ENCODE results near the gene CUX1. TPM values are rescaled to one million over a fixed set of nuclear protein-coding genes. Genes with fewer than 3 reads are reported as not detected.

Gene CUX1
- total and polyA plus RNA-seq, 7 experiments from 2014 or later, result 10.1 to 81.6 (median 42.5) TPM

DNA sequence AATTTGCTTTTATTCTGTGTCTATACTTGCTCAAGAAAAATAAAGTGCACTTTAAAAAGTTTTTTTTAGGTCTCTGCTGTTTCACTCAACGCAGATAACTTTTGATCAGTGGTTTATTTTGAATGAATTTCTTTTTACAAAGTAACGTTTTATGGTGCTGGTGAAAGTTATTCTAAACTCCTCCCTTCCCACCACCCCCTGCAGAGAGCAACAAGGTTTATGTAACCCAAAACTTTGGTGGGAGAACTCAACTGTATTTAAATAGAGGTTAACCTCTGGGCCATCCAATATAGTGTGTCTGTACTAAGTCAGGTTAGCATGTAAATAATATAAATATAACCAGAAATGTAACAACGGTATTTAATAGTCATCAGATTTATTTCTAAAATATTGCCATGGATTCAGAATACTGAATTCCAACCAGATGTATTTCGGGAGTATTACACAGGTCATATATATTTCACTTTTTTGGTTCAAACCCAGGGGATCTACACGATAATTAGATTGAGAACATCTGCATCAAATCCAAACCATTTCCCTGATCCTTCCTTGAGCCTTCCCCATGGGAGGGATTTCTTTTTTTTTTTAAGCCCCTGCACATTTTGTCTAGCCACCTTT lies 3.9 kb upstream of the CUX1 start:
- Histone ChIP-seq H3K9me3 (ENCODE audit: control insufficient read depth in 2 of 3, low read length in 3 of 3) (no peaks in the 10 kb centered on the region), H3K4me3 (ENCODE audit: low read length) (no peak overlapping the region), H3K36me3 (ENCODE audit: control insufficient read depth in 2 of 3, insufficient read depth in 3 of 3, low read length in 3 of 3) (peaks cover 0 to 3% (median 0%) of the 10 kb centered on the region in 3 experiments), H3K27ac (ENCODE audit: low read depth, low read length) (no peak overlapping the region), H3K4me1 (ENCODE audit: control insufficient read depth in 2 of 2, insufficient read depth in 2 of 2, low read length in 2 of 2) (peaks cover 0 to 4% of the 10 kb centered on the region in 2 donors), H3K27me3 (ENCODE audit: control insufficient read depth in 2 of 2, insufficient read depth in 2 of 2, low read length in 2 of 2) (no peaks in the 10 kb centered on the region)
- H3K4me1 Mint-ChIP-seq, result peaks cover 10 to 23% (median 16%) of the 10 kb centered on the region in 7 donors
- DNase-seq (no peak), ATAC-seq (no peak)
- H3K27ac Mint-ChIP-seq, result no peak overlapping the region
- ChIA-PET POLR2A (interaction anchor here (1.6 kb wide), 2 partner anchors 8 to 70 kb away, joined by 6 to 8 read pairs; no protein-coding TSS in a partner anchor), CTCF (interaction anchor here (1.1 to 1.6 kb wide), 3 partner anchors 9 to 71 kb away, joined by 3 to 13 read pairs (median 5); no protein-coding TSS in a partner anchor)
- H3K9me3 Mint-ChIP-seq, result no peaks in the 10 kb centered on the region
- H3K36me3 Mint-ChIP-seq, result no peaks in the 10 kb centered on the region
- intact Hi-C loops (cut with micrococcal nuclease), result loop anchor here (1.0 to 10.0 kb wide), 6 partner anchors 9 to 423 kb away; no protein-coding TSS in a partner anchor
- H3K27me3 Mint-ChIP-seq, result peaks cover 0 to 45% (median 0%) of the 10 kb centered on the region in 5 donors
- H3K4me3 Mint-ChIP-seq, result peak overlapping the region; percentile 60 to 94 (median 74)

DNA sequence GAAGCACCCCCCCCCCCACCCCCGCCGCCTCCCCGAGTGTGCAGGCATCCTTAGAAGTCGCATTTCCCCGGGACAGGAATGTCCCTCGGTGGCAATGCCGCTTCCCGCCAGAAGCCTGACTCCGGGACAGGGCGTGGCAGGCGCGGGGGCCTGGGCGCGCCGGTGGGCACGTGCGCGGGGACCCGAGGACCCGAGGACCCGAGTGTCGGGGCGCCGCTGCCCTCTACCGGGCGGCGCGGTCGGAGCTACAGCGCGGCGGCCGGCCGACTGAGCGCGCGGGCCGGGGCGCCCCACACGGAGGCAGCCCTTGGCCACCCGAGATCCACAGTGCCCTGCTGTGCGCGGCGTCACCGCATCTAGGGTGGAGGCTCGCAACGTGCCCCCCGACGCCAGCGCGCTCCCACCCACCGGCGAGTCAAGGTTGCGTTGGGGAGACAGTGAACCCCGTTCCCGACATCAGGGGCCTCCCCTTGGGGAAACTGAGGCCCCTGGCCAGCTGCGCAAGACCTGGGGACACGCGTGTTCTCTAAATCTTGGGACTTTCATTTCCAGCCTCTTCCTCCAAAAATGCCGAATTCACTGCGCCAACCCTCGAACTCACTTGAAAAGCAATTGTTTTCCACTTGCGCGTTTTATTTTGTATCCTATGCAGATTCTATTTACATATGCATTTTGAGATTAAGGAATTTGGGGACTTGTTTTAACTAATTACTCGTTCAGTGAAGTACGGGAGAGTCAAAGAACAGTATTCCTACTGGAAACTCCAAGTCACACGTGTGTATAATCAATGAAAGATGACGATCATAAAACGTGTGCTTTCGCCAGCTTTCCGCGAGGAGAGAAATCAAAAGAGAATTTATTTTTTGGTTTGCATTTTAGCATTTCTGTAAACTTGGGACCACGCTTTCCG lies 3.1 kb upstream of the CUX1 start:
- DNase-seq, result peak; percentile 26 to 70 (median 50)
- Mint-ChIP-seq H3K27ac (peak overlapping the region in 8 of 9 donors; percentile 35 to 88 (median 70)), H3K4me3 (peak overlapping the region; percentile 86 to 97 (median 90)), H3K4me1 (peaks cover 12 to 31% (median 20%) of the 10 kb centered on the region in 7 donors), H3K27me3 (peaks cover 0 to 48% (median 0%) of the 10 kb centered on the region in 5 donors), H3K36me3 (no peaks in the 10 kb centered on the region), H3K9me3 (no peaks in the 10 kb centered on the region)
- POLR2A ChIA-PET, result interaction anchor here (1.6 kb wide), 2 partner anchors 9 to 71 kb away, joined by 6 to 8 read pairs; no protein-coding TSS in a partner anchor
- no peaks in the 10 kb centered on the region for H3K9me3 ChIP-seq (ENCODE audit: control insufficient read depth in 2 of 3, low read length in 3 of 3)
- peaks cover 0 to 3% (median 0%) of the 10 kb centered on the region in 3 experiments for H3K36me3 ChIP-seq (ENCODE audit: control insufficient read depth in 2 of 3, insufficient read depth in 3 of 3, low read length in 3 of 3)
- H3K27ac ChIP-seq (ENCODE audit: low read depth, low read length), result no peak overlapping the region
- intact Hi-C loops (cut with micrococcal nuclease), result loop anchor here (1.0 to 10.0 kb wide), 5 partner anchors 10 to 290 kb away; no protein-coding TSS in a partner anchor
- CTCF ChIA-PET, result interaction anchor here (0.5 to 1.6 kb wide), 6 partner anchors 9 to 1105 kb away, joined by 3 to 13 read pairs (median 4); no protein-coding TSS in a partner anchor
- peaks cover 0 to 4% of the 10 kb centered on the region in 2 donors for H3K4me1 ChIP-seq (ENCODE audit: control insufficient read depth in 2 of 2, insufficient read depth in 2 of 2, low read length in 2 of 2)
- H3K27me3 ChIP-seq (ENCODE audit: control insufficient read depth in 2 of 2, insufficient read depth in 2 of 2, low read length in 2 of 2), result no peaks in the 10 kb centered on the region
- ATAC-seq, result peak; percentile 68
- H3K4me3 ChIP-seq (ENCODE audit: low read length), result peak overlapping the region; percentile 75

DNA sequence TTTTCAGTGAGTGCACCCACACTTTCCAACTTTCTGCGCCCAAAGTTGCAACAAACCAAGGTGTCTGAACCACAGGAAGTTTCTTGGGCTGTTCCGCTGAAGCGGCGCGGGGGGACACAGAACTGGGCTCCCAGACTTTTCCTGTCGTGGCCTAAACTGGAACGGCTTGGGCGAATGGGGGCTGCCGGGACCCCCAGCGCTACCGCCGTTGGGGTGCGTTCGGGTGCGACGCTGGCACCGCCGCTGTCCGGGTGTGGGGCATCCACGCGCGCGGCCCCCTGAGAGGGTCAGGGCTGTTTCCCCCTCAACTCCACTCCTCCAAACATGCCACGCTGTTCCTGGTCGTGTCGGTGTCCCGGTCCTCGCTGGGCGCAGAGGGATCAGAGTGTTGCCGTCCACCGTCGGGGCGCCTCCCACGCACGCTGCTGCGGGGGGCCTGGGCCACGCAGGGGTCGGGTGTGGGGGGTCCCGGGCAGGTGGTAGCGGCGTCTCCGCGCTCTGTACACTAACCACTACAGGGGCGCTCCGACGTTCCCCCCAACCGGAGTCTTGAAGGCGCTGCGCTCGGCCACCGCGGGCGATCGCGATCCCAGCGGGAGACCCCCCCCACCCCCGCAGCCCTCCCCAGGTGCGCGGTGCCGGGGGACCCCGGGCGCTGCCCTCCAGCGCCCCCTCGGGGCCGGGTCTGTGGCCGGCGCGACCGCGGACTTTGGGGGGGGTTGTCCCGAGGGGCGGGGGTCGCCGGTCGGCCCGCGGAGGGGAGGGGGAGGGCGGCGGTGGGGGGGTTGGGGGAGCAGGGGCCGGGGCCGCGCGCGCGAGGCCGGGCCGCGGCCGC lies 2.2 kb upstream of the CUX1 start:
- Histone ChIP-seq H3K4me1 (ENCODE audit: control insufficient read depth in 2 of 2, insufficient read depth in 2 of 2, low read length in 2 of 2) (peaks cover 0 to 4% of the 10 kb centered on the region in 2 donors), H3K4me3 (ENCODE audit: low read length) (peak overlapping the region; percentile 75), H3K36me3 (ENCODE audit: control insufficient read depth in 2 of 3, insufficient read depth in 3 of 3, low read length in 3 of 3) (peaks cover 0 to 3% (median 0%) of the 10 kb centered on the region in 3 experiments), H3K9me3 (ENCODE audit: control insufficient read depth in 2 of 3, low read length in 3 of 3) (no peaks in the 10 kb centered on the region), H3K27me3 (ENCODE audit: control insufficient read depth in 2 of 2, insufficient read depth in 2 of 2, low read length in 2 of 2) (no peaks in the 10 kb centered on the region), H3K27ac (ENCODE audit: low read depth, low read length) (peak overlapping the region; percentile 24)
- DNase-seq, result peak in 8 of 9 donors; percentile 23 to 78 (median 66)
- H3K27me3 Mint-ChIP-seq, result peaks cover 0 to 48% (median 0%) of the 10 kb centered on the region in 5 donors
- ChIA-PET CTCF (interaction anchor here (0.8 to 1.6 kb wide), 4 partner anchors 10 to 100 kb away, joined by 4 to 13 read pairs (median 4); no protein-coding TSS in a partner anchor), POLR2A (interaction anchor here (1.6 kb wide), 2 partner anchors 10 to 72 kb away, joined by 6 to 8 read pairs; no protein-coding TSS in a partner anchor)
- peaks cover 12 to 39% (median 24%) of the 10 kb centered on the region in 7 donors for H3K4me1 Mint-ChIP-seq
- H3K4me3 Mint-ChIP-seq, result peak overlapping the region; percentile 86 to 97 (median 90)
- H3K36me3 Mint-ChIP-seq, result no peaks in the 10 kb centered on the region
- peak overlapping the region in 8 of 9 donors; percentile 34 to 88 (median 70) for H3K27ac Mint-ChIP-seq
- H3K9me3 Mint-ChIP-seq, result no peaks in the 10 kb centered on the region
- intact Hi-C loops (cut with micrococcal nuclease), result loop anchor here (1.0 to 10.0 kb wide), 10 partner anchors 11 to 547 kb away; partner anchors contain the start of gene SH2B2 (in 1 of the 2)
- ATAC-seq, result peak; percentile 74

DNA sequence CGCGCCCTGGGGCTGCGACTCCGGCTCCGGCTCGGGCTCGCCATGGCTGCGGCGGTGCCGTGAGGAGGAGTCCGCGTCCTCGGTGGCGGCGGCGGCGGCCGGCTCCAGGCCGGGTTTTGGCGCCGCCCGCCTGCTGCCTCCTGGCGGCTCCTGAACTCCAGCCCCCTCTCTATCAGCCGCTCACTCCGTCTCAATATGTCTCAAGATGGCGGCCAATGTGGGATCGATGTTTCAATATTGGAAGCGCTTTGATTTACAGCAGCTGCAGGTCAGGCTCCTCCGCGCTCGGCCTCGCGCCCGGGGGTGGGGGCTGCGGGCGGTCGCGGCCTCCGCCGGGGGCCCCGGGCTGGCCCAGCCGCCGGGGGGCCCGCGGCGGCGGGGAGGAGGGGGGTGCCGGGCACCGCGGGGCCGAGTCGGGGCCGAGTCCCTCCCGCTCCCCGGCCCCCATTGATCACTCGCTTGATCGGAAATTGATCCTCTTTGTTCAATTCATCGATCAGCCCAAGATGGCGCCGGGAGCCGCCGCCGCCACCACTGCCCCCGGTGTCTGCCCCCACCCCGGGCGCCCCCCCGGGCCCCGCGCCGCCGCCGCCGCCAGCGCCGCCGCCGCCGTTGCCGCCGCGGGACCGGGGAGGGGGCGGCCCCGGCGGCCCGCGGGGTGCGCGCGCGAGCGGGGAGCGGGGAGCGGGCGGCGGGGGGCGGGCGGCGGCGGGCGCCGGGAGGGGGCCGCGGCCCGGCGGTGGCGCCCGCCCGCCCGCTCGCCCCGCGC lies 1.4 kb upstream of the CUX1 start:
- Histone ChIP-seq H3K4me1 (ENCODE audit: control insufficient read depth in 2 of 2, insufficient read depth in 2 of 2, low read length in 2 of 2) (peaks cover 0 to 4% of the 10 kb centered on the region in 2 donors), H3K4me3 (ENCODE audit: low read length) (peak overlapping the region; percentile 47), H3K27me3 (ENCODE audit: control insufficient read depth in 2 of 2, insufficient read depth in 2 of 2, low read length in 2 of 2) (no peaks in the 10 kb centered on the region), H3K27ac (ENCODE audit: low read depth, low read length) (peak overlapping the region; percentile 54), H3K9me3 (ENCODE audit: control insufficient read depth in 2 of 3, low read length in 3 of 3) (no peaks in the 10 kb centered on the region), H3K36me3 (ENCODE audit: control insufficient read depth in 2 of 3, insufficient read depth in 3 of 3, low read length in 3 of 3) (peaks cover 0 to 3% (median 0%) of the 10 kb centered on the region in 3 experiments)
- CTCF ChIA-PET, result no interaction called here
- H3K4me1 Mint-ChIP-seq, result peaks cover 12 to 48% (median 32%) of the 10 kb centered on the region in 7 donors
- intact Hi-C loops (cut with micrococcal nuclease), result loop anchor here (1.0 to 10.0 kb wide), 8 partner anchors 41 to 546 kb away; partner anchors contain the start of gene SH2B2 (in 1 of the 2)
- H3K27me3 Mint-ChIP-seq, result peaks cover 0 to 45% (median 0%) of the 10 kb centered on the region in 5 donors
- POLR2A ChIA-PET, result no interaction called here
- H3K4me3 Mint-ChIP-seq, result peak overlapping the region; percentile 63 to 90 (median 84)
- H3K36me3 Mint-ChIP-seq, result no peaks in the 10 kb centered on the region
- DNase-seq, result peak; percentile 61 to 77 (median 73)
- H3K27ac Mint-ChIP-seq, result peak overlapping the region in 5 of 9 donors; percentile 34 to 84 (median 67)
- ATAC-seq, result peak; percentile 87
- no peaks in the 10 kb centered on the region for H3K9me3 Mint-ChIP-seq
